Measurements from ENCODE around the gene RPS16. TPM values are rescaled to one million over a fixed set of nuclear protein-coding genes. Genes with fewer than 3 reads are reported as not detected.

Gene RPS16
- total and polyA plus RNA-seq, 2 of the 13 experiments (the other 11 are each of a cell fraction or from before 2014, with no cell fraction given): 488 to 2,583 TPM

GRCh38 chr19:39445196-39446111 is 9.7 kb upstream of the RPS16 start, which contains the start of gene SUPT5H (continued):
- peak; percentile 81 for TF ChIP-seq UBTF (CRISPR knock-in tag; IDR thresholded peaks at IDR 0.05)
- no peak for TF ChIP-seq ZNF431 (CRISPR knock-in tag; IDR thresholded peaks at IDR 0.05; ENCODE audit: borderline replicate concordance, low read depth)
- no peak for TF ChIP-seq ZNF496 (CRISPR knock-in tag; IDR thresholded peaks at IDR 0.05; ENCODE audit: insufficient replicate concordance)
- TF ChIP-seq GRHL1 (CRISPR knock-in tag; conservative IDR thresholded peaks at IDR 0.05): no peak
- no peak for TF ChIP-seq BRF2 (CRISPR knock-in tag; IDR thresholded peaks at IDR 0.05)
- TF ChIP-seq PRDM4 (CRISPR knock-in tag; IDR thresholded peaks at IDR 0.05; ENCODE audit: borderline replicate concordance): no peak
- peak; percentile 74; the same call in 1 of the 2 replicates for TF ChIP-seq SP4 (CRISPR knock-in tag; IDR thresholded peaks at IDR 0.05)
- TF ChIP-seq RNF219 (CRISPR knock-in tag; IDR thresholded peaks at IDR 0.05): no peak
- TF ChIP-seq RXRA (CRISPR knock-in tag; IDR thresholded peaks at IDR 0.05): peak; percentile 91
- no peak for TF ChIP-seq ZNF414 (CRISPR knock-in tag; IDR thresholded peaks at IDR 0.05)
- peak; percentile 70 for TF ChIP-seq PPARG (CRISPR knock-in tag; conservative IDR thresholded peaks at IDR 0.05)
- TF ChIP-seq NFIB (CRISPR knock-in tag; IDR thresholded peaks at IDR 0.05; ENCODE audit: borderline replicate concordance): no peak
- 0 out of 2 replicates have a peak, but pooled peaks have one; percentile 52 for TF ChIP-seq TFE3 (CRISPR knock-in tag; IDR thresholded peaks at IDR 0.05)
- TF ChIP-seq SMYD3 (CRISPR knock-in tag; IDR thresholded peaks at IDR 0.05): no peak; the same call in 1 of the 2 replicates

All from HepG2 (cell line).